T-helper 2 cell treated with Interferon-gamma antibody and Interleukin-4, amounts not matched to agents 100 ng/mL and 5 ng/mL, for 36 hours (primary cell): Measurements from ENCODE around the gene RNF157. TPM values are rescaled to one million over a fixed set of nuclear protein-coding genes. Genes with fewer than 3 reads are reported as not detected.

ENCODE experiments used
- intact Hi-C: fragments of 100-400 bp; cut with micrococcal nuclease; formaldehyde crosslinking; loops from one replicate; pipeline ENCODE4 v1.15.1; 2023
- total RNA-seq: library from RNA; stranded (reverse); gene quantifications from 2 replicates; pipeline ENCODE4 v1.2.3, GENCODE V29; 2022

The RNF157 gene
- total RNA-seq, 1 donor from 2014 or later: 66.0 TPM

GRCh38 chr17:76163919-76164318 is 76.4 kb downstream of the RNF157 start:
- intact Hi-C loops: no loop called here

- intact Hi-C loops: no loop called here
Measured at GRCh38 chr17:76161619-76162266, 78.5 kb downstream of the RNF157 start.

GRCh38 chr17:76160896-76161528 is 79.3 kb downstream of the RNF157 start:
- intact Hi-C loops: no loop called here

GRCh38 chr17:76159157-76159556 is 81.1 kb downstream of the RNF157 start:
- intact Hi-C loops: no loop called here

GRCh38 chr17:76157759-76158158 is 82.5 kb downstream of the RNF157 start:
- intact Hi-C loops: no loop called here

GRCh38 chr17:76156662-76156991 is 83.7 kb downstream of the RNF157 start:
- intact Hi-C loops: no loop called here

- intact Hi-C loops: no loop called here
Measured at GRCh38 chr17:76155988-76156661, 84.2 kb downstream of the RNF157 start.

- intact Hi-C loops: no loop called here
Measured at GRCh38 chr17:76154936-76155845, 85.1 kb downstream of the RNF157 start.

- intact Hi-C loops: no loop called here
Measured at GRCh38 chr17:76154292-76154691, 86.0 kb downstream of the RNF157 start.

GRCh38 chr17:76153640-76154039 is 86.7 kb downstream of the RNF157 start:
- intact Hi-C loops: no loop called here

GRCh38 chr17:76153202-76153601 is 87.1 kb downstream of the RNF157 start:
- intact Hi-C loops: no loop called here

GRCh38 chr17:76152591-76152990 is 87.7 kb downstream of the RNF157 start:
- intact Hi-C loops: no loop called here

- intact Hi-C loops: no loop called here
Measured at GRCh38 chr17:76151896-76152454, 88.3 kb downstream of the RNF157 start.

GRCh38 chr17:76150712-76151622 is 89.3 kb downstream of the RNF157 start:
- intact Hi-C loops: no loop called here

- intact Hi-C loops: no loop called here
Measured at GRCh38 chr17:76149214-76149613, 91.1 kb downstream of the RNF157 start.

- intact Hi-C loops: no loop called here
Measured at GRCh38 chr17:76148015-76148326, 92.3 kb downstream of the RNF157 start.

GRCh38 chr17:76147211-76148014 is 92.9 kb downstream of the RNF157 start:
- intact Hi-C loops: no loop called here

GRCh38 chr17:76146053-76146851 is 94.0 kb downstream of the RNF157 start:
- intact Hi-C loops: no loop called here
